DND-41 (cell line): ENCODE results near the gene TLE4.

ENCODE experiments used
- ATAC-seq: fragments of 200-7000 bp; cut with Tn5 transposase; 3 replicates; pipeline ENCODE4 v1.9.1; 2021; ENCODE audit warnings: low read depth; ENCODE audit not compliant: insufficient read depth
- DNase-seq: peaks from one replicate; pipeline ENCODE4 v3.0.0-alpha.2; 2020
- H2AFZ ChIP-seq: 2 replicates; pipeline ENCODE4 v1.6.0; 2012; ENCODE audit warnings: low read depth, low read length
- H3K27ac ChIP-seq: 2 replicates; pipeline ENCODE4 v1.5.1; 2012; ENCODE audit warnings: low read length, inconsistent platforms
- H3K27me3 ChIP-seq: fragments of 200-600 bp; sonication (generic); 2 replicates; pipeline ENCODE4 v1.6.0; 2012; ENCODE audit warnings: low read length, mild to moderate bottlenecking, inconsistent platforms; ENCODE audit not compliant: insufficient read depth, poor library complexity
- H3K36me3 ChIP-seq: 2 replicates; pipeline ENCODE4 v1.5.1; 2012; ENCODE audit warnings: low read length, inconsistent platforms; ENCODE audit not compliant: insufficient read depth
- H3K4me1 ChIP-seq: 2 replicates; pipeline ENCODE4 v1.5.1; 2012; ENCODE audit warnings: mild to moderate bottlenecking, low read length; ENCODE audit not compliant: insufficient read depth
- H3K4me2 ChIP-seq: 2 replicates; pipeline ENCODE4 v1.6.0; 2012; ENCODE audit warnings: mild to moderate bottlenecking, moderate library complexity, low read length, inconsistent platforms; ENCODE audit not compliant: insufficient read depth
- H3K4me3 ChIP-seq, 2 experiments: fragments of 200-600 bp in 1 of 2; shearing (Covaris generic) in 1 of 2; 2 replicates each; pipeline ENCODE4 v1.5.1; 2012 to 2016; ENCODE audit warnings: inconsistent platforms in 2 of 2, low read length in 2 of 2, mild to moderate bottlenecking in 2 of 2, low read depth in 1 of 2, moderate library complexity in 1 of 2
- H3K79me2 ChIP-seq: 2 replicates; pipeline ENCODE4 v1.6.0; 2012; ENCODE audit warnings: low read length, inconsistent platforms; ENCODE audit not compliant: insufficient read depth
- H3K9ac ChIP-seq: 2 replicates; pipeline ENCODE4 v1.6.0; 2012; ENCODE audit warnings: low read depth, mild to moderate bottlenecking, inconsistent platforms, low read length, moderate library complexity
- H3K9me3 ChIP-seq: 2 replicates; pipeline ENCODE4 v1.5.1; 2012; ENCODE audit warnings: low read length, moderate library complexity, mild to moderate bottlenecking, inconsistent platforms; ENCODE audit not compliant: insufficient read depth, severe bottlenecking
- H4K20me1 ChIP-seq: 2 replicates; pipeline ENCODE4 v1.6.0; 2012; ENCODE audit warnings: low read length; ENCODE audit not compliant: insufficient read depth
- EZH2 ChIP-seq: IDR thresholded peaks from 3 replicates; pipeline ENCODE4 v1.6.1; 2012; ENCODE audit warnings: borderline replicate concordance, low read depth, mild to moderate bottlenecking, moderate library complexity, low read length, inconsistent platforms; ENCODE audit not compliant: severe bottlenecking
- TF ChIP-seq, protein P1 (sequence below): IDR thresholded peaks from 2 replicates; pipeline ENCODE4 v1.5.1; 2012; ENCODE audit warnings: borderline replicate concordance, low read length, moderate library complexity, mild to moderate bottlenecking; ENCODE audit not compliant: poor library complexity, severe bottlenecking; ENCODE audit errors: extremely low read depth

Gene TLE4

GRCh38 chr9:79672236-79672635, 100.5 kb downstream of the TLE4 start:
- no peak overlapping the region for H3K9ac ChIP-seq
- H3K79me2 ChIP-seq: no peaks in the 10 kb centered on the region
- no peak overlapping the region for H3K4me3 ChIP-seq
- H3K27me3 ChIP-seq: no peaks in the 10 kb centered on the region
- TF ChIP-seq, protein P1, sequence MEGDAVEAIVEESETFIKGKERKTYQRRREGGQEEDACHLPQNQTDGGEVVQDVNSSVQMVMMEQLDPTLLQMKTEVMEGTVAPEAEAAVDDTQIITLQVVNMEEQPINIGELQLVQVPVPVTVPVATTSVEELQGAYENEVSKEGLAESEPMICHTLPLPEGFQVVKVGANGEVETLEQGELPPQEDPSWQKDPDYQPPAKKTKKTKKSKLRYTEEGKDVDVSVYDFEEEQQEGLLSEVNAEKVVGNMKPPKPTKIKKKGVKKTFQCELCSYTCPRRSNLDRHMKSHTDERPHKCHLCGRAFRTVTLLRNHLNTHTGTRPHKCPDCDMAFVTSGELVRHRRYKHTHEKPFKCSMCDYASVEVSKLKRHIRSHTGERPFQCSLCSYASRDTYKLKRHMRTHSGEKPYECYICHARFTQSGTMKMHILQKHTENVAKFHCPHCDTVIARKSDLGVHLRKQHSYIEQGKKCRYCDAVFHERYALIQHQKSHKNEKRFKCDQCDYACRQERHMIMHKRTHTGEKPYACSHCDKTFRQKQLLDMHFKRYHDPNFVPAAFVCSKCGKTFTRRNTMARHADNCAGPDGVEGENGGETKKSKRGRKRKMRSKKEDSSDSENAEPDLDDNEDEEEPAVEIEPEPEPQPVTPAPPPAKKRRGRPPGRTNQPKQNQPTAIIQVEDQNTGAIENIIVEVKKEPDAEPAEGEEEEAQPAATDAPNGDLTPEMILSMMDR: no peak
- TF ChIP-seq EZH2: no peak
- ATAC-seq (no peak), DNase-seq (no peak)
- H2AFZ ChIP-seq: no peak overlapping the region
- no peaks in the 10 kb centered on the region; the same call in 1 of the 2 replicates for H3K36me3 ChIP-seq
- no peak overlapping the region for H3K27ac ChIP-seq
- no peaks in the 10 kb centered on the region; the same call in 1 of the 2 replicates for H3K4me1 ChIP-seq
- H4K20me1 ChIP-seq: peaks cover 5% of the 10 kb centered on the region; the same call in 1 of the 2 replicates
- H3K4me2 ChIP-seq: no peak overlapping the region
- no peaks in the 10 kb centered on the region for H3K9me3 ChIP-seq

GRCh38 chr9:79672891-79673290, 101.1 kb downstream of the TLE4 start:
- Histone ChIP-seq H3K36me3 (no peaks in the 10 kb centered on the region; the same call in 1 of the 2 replicates), H4K20me1 (peaks cover 3% of the 10 kb centered on the region; the same call in 1 of the 2 replicates), H2AFZ (no peak overlapping the region), H3K79me2 (no peaks in the 10 kb centered on the region), H3K27ac (no peak overlapping the region), H3K9me3 (no peaks in the 10 kb centered on the region), H3K9ac (no peak overlapping the region), H3K27me3 (no peaks in the 10 kb centered on the region), H3K4me1 (no peaks in the 10 kb centered on the region; the same call in 1 of the 2 replicates), H3K4me2 (no peak overlapping the region), H3K4me3 (no peak overlapping the region)
- ATAC-seq (no peak), DNase-seq (no peak)
- TF ChIP-seq, protein P1: no peak
- no peak for TF ChIP-seq EZH2

DNA sequence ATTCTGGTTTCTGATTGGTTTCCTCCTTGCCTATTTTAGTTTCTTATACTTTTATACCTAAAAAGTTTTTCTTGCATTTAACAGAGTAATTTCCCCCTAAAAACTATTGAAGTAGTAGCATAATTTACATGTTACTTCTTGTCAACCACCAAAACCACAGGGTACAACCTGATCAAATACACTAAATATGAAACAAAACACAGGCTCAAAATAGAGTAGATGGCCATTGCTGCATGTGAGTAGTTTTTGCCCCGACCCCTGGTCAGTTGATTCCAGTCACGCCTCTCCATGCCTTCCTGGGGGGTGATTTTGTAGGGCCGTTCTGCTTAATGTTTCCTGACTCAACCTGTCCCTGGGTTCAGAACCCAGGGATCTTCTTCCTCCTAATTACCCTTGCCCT, 101.8 kb downstream of the TLE4 start:
- no peak overlapping the region for H2AFZ ChIP-seq
- H3K27ac ChIP-seq: no peak overlapping the region
- H3K4me3 ChIP-seq: no peak overlapping the region
- no peak overlapping the region for H3K4me2 ChIP-seq
- no peaks in the 10 kb centered on the region; the same call in 1 of the 2 replicates for H3K36me3 ChIP-seq
- H3K9ac ChIP-seq: no peak overlapping the region
- H3K79me2 ChIP-seq: no peaks in the 10 kb centered on the region
- DNase-seq: no peak
- no peak; the same call in 2 of the 3 replicates for ATAC-seq
- H3K27me3 ChIP-seq: no peaks in the 10 kb centered on the region
- H3K9me3 ChIP-seq: no peaks in the 10 kb centered on the region
- no peak for TF ChIP-seq EZH2
- TF ChIP-seq, protein P1: no peak
- H4K20me1 ChIP-seq: no peaks in the 10 kb centered on the region
- no peaks in the 10 kb centered on the region; the same call in 1 of the 2 replicates for H3K4me1 ChIP-seq

- no peak overlapping the region for H3K9ac ChIP-seq
- H2AFZ ChIP-seq: no peak overlapping the region
- no peaks in the 10 kb centered on the region for H3K9me3 ChIP-seq
- no peak overlapping the region for H3K27ac ChIP-seq
- no peak overlapping the region for H3K4me3 ChIP-seq
- no peak overlapping the region for H3K4me2 ChIP-seq
- H4K20me1 ChIP-seq: no peaks in the 10 kb centered on the region
- no peaks in the 10 kb centered on the region; the same call in 1 of the 2 replicates for H3K36me3 ChIP-seq
- no peak for TF ChIP-seq EZH2
- TF ChIP-seq, protein P1: no peak
- DNase-seq: no peak
- no peak for ATAC-seq
- no peaks in the 10 kb centered on the region for H3K27me3 ChIP-seq
- no peaks in the 10 kb centered on the region; the same call in 1 of the 2 replicates for H3K4me1 ChIP-seq
- no peaks in the 10 kb centered on the region for H3K79me2 ChIP-seq
Measured at GRCh38 chr9:79674052-79674777, 102.5 kb downstream of the TLE4 start.
